Heart left ventricle (tissue), 13 donors: ENCODE results near the gene GPR4.

Source experiments
- CTCF ChIP-seq, 12 donors: fragments of 200-600 bp; sonication (generic) in 4 of 12; IDR thresholded peaks; one replicate each; pipeline versions ENCODE4 v1.5.0 to v1.8.0; 2018 to 2022; ENCODE audit warnings: antibody characterized with exemption in 12 of 12, mild to moderate bottlenecking in 5 of 12
- POLR2A ChIP-seq, 2 donors: fragments of 450-650 bp; IDR thresholded peaks; one replicate each; pipeline ENCODE4 v1.6.1; 2017; ENCODE audit warnings: antibody characterized with exemption in 2 of 2, mild to moderate bottlenecking in 2 of 2, moderate library complexity in 2 of 2
- donor health status: ischemic (EF 13 %, LVEDD 7.1; RV severe dilation, severe dysfunction).
- donor health status: DM: no; HTN: yes; CAD: no.
- donor health status: DM: no; HTN: no; CAD: no.
- donor health status: ischemic (EF 25% LVEDD 6.9; RV normal size, moderate dysfunction).
- donor health status: ischemic (EF 25% LVEDD 5.7; RV mildly dilated, moderate dysfunction).
- donor health status: ischemic (EF 35%, LVEDD 5.7; RV mildly dilated, moderate dysfunction).
- donor health status: nonischemic (EF 11% LVEDD 7.7; RV severe dilation, severe dysfunction).
- donor health status: DM: yes; HTN: yes; CAD: no.
- donor health status: PGD.
- donor health status: ischemic (EF 29% LVEDD 5.4; RV normal size, mild dysfunction).
- donor health status: nonischemic (EF 23%, LVEDD 6.1; RV moderate dilation, normal function).

- TF ChIP-seq POLR2A (IDR thresholded peaks at IDR 0.05) (no peak), CTCF (IDR thresholded peaks at IDR 0.05) (no peak)
Observed at GRCh38 chr19:45585158-45585577, 16.8 kb downstream of the GPR4 start.
